GM12872 (cell line): ENCODE results near the gene ADAMTS17.

Experiments
- TF ChIP-seq, protein P1 (sequence below): IDR thresholded peaks from 3 replicates; pipeline ENCODE4 v1.5.1; 2011; ENCODE audit warnings: low read depth, mild to moderate bottlenecking, low read length, moderate library complexity; ENCODE audit not compliant: insufficient read depth

The ADAMTS17 gene

DNA sequence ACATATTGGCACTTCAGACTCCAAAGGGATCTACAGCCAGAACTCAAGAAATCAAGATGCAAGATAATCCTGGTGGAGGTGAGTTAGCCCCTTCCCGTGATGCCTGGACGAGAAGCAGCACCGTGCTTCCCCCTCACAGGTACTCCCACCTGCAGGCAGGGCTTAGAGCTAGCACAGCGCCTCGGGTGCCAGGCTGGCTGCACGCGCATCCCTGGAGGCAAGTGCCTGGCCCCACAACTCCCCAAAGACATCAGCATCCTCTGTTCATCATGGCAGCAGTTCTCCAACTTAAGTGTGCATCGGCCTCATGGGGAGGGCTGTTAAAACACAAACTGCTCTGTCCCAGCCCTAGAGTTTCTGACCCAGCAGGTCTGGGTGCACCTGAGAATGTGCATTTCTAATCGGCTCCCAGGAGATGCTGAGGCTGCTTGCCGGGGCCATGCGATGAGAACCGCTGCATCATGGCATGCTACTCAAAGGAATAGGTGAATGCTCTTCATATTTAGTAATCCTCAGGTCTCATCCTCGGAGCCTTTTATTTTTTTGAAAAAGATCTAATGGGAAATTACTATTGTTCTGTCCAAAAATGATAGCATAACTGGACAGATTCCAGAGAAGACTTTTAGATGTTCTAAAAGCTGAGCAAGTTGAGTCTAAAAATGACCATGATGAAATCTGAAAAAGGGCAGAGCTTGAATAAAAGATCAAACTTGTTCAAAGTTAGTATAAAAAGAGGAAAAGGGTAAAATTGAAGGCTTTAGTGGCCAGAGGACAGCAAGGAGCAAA lies 244.2 kb downstream of the ADAMTS17 start:
- TF ChIP-seq, protein P1, sequence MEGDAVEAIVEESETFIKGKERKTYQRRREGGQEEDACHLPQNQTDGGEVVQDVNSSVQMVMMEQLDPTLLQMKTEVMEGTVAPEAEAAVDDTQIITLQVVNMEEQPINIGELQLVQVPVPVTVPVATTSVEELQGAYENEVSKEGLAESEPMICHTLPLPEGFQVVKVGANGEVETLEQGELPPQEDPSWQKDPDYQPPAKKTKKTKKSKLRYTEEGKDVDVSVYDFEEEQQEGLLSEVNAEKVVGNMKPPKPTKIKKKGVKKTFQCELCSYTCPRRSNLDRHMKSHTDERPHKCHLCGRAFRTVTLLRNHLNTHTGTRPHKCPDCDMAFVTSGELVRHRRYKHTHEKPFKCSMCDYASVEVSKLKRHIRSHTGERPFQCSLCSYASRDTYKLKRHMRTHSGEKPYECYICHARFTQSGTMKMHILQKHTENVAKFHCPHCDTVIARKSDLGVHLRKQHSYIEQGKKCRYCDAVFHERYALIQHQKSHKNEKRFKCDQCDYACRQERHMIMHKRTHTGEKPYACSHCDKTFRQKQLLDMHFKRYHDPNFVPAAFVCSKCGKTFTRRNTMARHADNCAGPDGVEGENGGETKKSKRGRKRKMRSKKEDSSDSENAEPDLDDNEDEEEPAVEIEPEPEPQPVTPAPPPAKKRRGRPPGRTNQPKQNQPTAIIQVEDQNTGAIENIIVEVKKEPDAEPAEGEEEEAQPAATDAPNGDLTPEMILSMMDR: no peak

DNA sequence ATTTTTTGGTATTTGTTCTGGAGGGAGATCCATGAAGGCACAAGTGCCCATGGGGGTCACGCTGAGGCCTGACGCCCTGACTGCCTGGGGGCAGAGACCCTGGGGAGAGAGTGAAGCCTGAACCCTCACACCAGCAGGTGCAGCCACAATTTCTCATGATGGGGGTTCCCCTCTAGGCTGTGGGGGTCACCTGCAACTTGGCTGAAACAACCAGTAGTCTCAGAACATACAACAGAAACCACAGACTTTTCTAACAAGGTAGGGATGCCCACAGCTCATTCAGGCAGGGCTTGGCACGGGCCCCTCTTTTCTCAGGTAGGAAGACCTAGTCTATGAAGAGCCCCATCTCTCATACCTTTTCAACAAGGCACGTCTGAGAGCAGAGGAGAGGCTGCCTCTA lies 245.1 kb downstream of the ADAMTS17 start:
- TF ChIP-seq, protein P1: no peak

DNA sequence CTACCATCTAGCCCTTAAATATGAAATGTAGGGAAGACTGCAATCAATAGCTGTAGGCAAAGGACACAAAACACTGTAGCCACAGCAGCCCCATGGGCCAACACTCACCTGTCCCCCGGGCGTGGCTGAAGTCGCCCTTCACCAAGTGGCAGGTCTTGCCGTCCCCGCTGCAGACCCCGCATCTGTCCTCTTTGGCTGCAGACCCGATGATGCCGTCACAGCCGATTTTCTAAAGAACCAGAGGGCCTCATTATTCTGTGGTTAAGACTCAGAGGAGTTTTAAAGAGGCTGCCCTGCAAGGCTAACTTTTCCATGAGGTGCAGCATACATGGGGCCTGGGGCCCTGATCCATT lies 245.6 kb downstream of the ADAMTS17 start:
- TF ChIP-seq, protein P1: no peak

DNA sequence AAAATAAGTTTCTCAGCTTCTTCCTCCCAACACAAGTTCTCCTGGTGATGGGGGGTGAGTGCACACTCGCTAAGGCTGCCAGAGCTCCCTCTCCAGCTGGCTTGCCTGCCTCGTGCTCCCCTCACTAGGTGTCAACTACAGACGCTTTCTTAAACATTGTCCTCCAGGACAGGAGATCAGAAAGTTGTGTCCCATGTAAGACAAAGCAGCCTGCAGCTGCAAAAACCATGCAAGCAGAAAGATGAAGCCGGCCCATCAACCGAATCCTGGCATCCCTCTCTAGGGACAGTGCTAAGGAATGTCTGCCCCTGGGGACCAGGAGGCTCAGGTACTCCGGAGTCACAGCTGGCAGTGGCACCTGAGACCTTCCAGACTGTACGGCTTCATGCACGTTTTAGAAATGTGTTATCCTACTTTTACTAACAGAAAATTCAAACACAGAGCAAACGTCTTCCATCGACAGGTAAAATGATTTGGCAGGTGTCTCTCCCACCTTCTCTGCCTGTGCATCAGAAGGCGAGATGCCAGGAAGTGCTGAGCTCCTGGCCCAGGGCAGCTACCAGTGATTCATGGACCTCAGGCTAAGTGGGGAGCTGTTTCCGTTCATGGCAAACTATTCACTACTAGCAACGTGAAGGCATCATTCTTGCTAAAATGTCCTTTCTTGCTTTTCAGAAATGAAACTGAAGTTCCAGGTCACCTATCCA lies 246.1 kb downstream of the ADAMTS17 start:
- TF ChIP-seq, protein P1: no peak

DNA sequence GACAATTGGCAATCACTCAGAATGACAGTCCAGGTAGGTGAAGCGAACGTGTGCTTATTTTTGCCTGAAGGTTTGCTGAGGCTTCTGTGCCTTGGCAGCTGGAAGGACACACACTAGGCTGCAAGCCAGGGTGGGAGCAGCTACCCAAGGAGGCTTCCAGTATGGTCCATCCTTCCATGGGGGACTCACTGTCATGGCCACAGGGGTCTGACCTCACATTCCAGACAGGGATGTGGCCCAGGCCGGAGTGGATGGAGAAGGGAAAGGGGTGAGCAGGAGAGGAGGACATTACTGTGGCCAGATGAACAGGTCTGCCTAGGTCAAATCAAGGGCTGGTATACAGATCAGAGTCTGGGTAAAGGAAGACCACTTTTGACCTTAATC lies 247.7 kb downstream of the ADAMTS17 start:
- TF ChIP-seq, protein P1: no peak

DNA sequence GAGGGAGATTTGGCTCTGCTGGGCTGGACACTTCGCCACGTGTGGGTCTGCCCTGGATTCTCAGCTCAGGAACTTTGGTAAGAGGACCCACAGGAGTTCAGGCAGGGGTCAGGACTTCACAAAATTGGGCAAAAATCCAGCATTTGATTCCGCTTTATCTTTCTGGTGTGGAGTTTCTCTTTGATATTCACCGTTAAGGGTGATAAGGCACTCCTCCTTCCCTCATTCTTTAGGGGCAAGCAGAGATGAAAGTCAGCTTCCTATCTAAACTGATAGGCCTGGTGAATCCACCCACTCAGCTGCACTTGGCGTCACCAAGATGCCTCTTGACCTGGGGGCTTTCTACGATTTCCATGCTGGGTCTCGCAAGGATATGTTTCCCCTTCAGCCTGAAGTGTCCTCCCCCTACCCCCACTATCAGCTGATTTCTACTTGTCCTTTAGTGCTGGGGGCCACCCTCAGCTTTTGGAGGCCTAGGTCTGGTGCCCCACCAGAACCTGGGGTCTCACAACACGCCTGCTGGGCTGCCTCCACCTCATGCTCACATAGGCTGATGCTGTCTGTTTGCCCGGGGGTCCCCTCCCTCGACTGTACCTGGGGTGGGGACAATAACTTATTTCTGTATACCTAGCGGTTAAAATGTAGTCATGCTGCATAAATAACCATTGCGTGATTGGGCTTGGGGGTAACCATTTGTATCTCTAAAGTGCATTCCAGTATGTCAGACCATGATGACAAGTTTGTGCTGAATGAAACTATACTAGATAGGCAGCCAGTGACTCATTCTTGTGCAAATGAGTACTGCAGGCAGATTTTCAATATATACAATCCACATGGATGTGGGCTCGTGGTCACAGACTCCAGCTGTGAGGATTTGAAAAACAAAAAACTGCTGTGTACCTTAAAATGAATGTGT lies 248.3 kb downstream of the ADAMTS17 start:
- TF ChIP-seq, protein P1: no peak

DNA sequence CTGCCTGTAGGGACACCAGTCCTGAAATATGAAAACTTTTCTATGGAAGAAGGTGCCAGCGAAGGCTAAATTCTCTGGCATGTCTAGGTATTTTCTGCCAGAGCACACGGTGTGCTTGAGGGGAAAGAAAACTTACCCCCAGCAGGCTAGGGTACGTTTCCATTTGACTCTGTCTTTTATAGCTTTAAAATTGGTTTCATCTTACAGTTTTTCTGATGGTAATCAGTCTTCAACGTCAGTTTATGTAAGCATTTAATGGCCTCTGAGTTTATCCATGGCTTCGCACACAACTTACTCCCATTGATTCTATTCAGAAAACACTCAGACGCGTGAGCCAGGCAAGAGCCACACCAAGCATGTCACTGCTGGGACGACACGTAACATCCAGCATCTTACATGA lies 249.7 kb downstream of the ADAMTS17 start:
- TF ChIP-seq, protein P1: no peak
